Measurements from ENCODE around the gene PGLYRP2.

The PGLYRP2 gene

GRCh38 chr19:15479391-15480345, at the start of gene PGLYRP2:
TSS of gene PGLYRP2 (minus strand) at chr19:15479501. CDS start at chr19:15479371, 130 bp downstream.
- ChIA-PET POLR2A (ENCODE audit: low non-redundant PET) (no interaction called here), CTCF (interaction anchor here (0.6 to 1.0 kb wide), 5 partner anchors 70 to 1533 kb away, joined by 3 to 4 read pairs (median 3); no protein-coding TSS in a partner anchor)
- DNase-seq (ENCODE audit: low spot score) = no peak
- H3K27ac ChIP-seq = no peak within 1 kb of the TSS
- no peak for TF ChIP-seq CTCF (conservative IDR thresholded peaks at IDR 0.05; ENCODE audit: low read depth)

GRCh38 chr19:15527705-15528104, 48.4 kb upstream of the PGLYRP2 start:
- DNase-seq (ENCODE audit: low spot score) = no peak
- ChIA-PET POLR2A (ENCODE audit: low non-redundant PET) (no interaction called here), CTCF (interaction anchor here (0.7 to 0.9 kb wide), 2 partner anchors 34 to 1525 kb away, joined by 3 to 6 read pairs; no protein-coding TSS in a partner anchor)
- no peak for TF ChIP-seq CTCF (conservative IDR thresholded peaks at IDR 0.05; ENCODE audit: low read depth)
- H3K27ac ChIP-seq = no peak overlapping the region

GRCh38 chr19:15526408-15526807, 47.1 kb upstream of the PGLYRP2 start:
- ChIA-PET CTCF (no interaction called here), POLR2A (ENCODE audit: low non-redundant PET) (no interaction called here)
- TF ChIP-seq CTCF (conservative IDR thresholded peaks at IDR 0.05; ENCODE audit: low read depth) = no peak
- no peak overlapping the region for H3K27ac ChIP-seq
- DNase-seq (ENCODE audit: low spot score) = no peak

- no peak for DNase-seq (ENCODE audit: low spot score)
- no peak overlapping the region for H3K27ac ChIP-seq
- POLR2A ChIA-PET (ENCODE audit: low non-redundant PET) = no interaction called here
- CTCF ChIA-PET = no interaction called here
- TF ChIP-seq CTCF (conservative IDR thresholded peaks at IDR 0.05; ENCODE audit: low read depth) = no peak
Measured at GRCh38 chr19:15525291-15525690, 46.0 kb upstream of the PGLYRP2 start.

GRCh38 chr19:15524781-15525180, 45.5 kb upstream of the PGLYRP2 start:
- H3K27ac ChIP-seq = no peak overlapping the region
- POLR2A ChIA-PET (ENCODE audit: low non-redundant PET) = no interaction called here
- DNase-seq (ENCODE audit: low spot score) = no peak
- no peak for TF ChIP-seq CTCF (conservative IDR thresholded peaks at IDR 0.05; ENCODE audit: low read depth)
- CTCF ChIA-PET = no interaction called here

- ChIA-PET POLR2A (ENCODE audit: low non-redundant PET) (no interaction called here), CTCF (no interaction called here)
- H3K27ac ChIP-seq = no peak overlapping the region
- DNase-seq (ENCODE audit: low spot score) = no peak
- TF ChIP-seq CTCF (conservative IDR thresholded peaks at IDR 0.05; ENCODE audit: low read depth) = no peak
Measured at GRCh38 chr19:15519433-15519976, 40.2 kb upstream of the PGLYRP2 start.
